Cardiac fibroblast (primary cell): ENCODE measurements around the gene MAN2B2.

Experiments
- DNase-seq, 2 donors: peaks; one replicate each; pipeline versions ENCODE4 v3.0.0 to v3.0.0-alpha.2; 2010; ENCODE audit warnings: low read depth in 2 of 2
- H3K4me3 ChIP-seq, 2 donors: replicated peaks in 1 of 2; 1 replicate in 1 of 2; 2 replicates in 1 of 2; pipeline ENCODE4 v1.5.1; 2011; ENCODE audit warnings: low read depth in 2 of 2, low read length in 2 of 2, mild to moderate bottlenecking in 2 of 2, moderate library complexity in 1 of 2
- CTCF ChIP-seq: IDR thresholded peaks from one replicate; pipeline ENCODE4 v1.5.1; 2011; ENCODE audit warnings: low read depth, mild to moderate bottlenecking, low read length, inconsistent platforms

Gene MAN2B2

GRCh38 chr4:6612961-6613675 is 38.1 kb downstream of the MAN2B2 start:
- H3K4me3 ChIP-seq, result no peak overlapping the region

GRCh38 chr4:6613676-6614651 is 39.0 kb downstream of the MAN2B2 start:
- no peak overlapping the region for H3K4me3 ChIP-seq
- TF ChIP-seq CTCF, result no peak
- no peak for DNase-seq

More at GRCh38 chr4:6612961-6613675, 38.1 kb downstream of the MAN2B2 start:
- TF ChIP-seq CTCF, result no peak
- no peak for DNase-seq

- TF ChIP-seq CTCF, result no peak
- no peak for DNase-seq
- no peak overlapping the region for H3K4me3 ChIP-seq
Measured at GRCh38 chr4:6614701-6615230, 39.8 kb downstream of the MAN2B2 start.

GRCh38 chr4:6616087-6616995 is 41.4 kb downstream of the MAN2B2 start:
- TF ChIP-seq CTCF, result no peak
- H3K4me3 ChIP-seq, result no peak overlapping the region
- no peak for DNase-seq

DNA sequence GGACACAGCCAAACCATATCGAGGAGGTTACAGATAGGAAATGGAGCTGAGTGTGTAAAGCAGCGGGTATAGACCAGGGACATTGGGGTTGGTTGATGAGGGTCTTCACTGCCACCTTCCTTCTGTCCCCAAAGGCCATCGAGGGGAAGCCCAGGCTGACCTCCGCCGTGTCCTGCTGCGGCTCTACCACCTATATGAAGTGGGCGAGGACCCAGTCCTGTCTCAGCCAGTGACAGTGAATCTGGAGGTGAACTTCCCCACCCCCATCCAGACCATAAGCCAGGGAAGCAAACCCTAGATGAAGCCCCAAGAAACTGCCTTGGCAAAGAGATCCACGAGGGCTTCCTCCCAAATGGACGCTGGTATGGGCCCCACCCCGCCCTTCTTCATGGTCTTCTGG is 42.3 kb downstream of the MAN2B2 start:
- no peak for DNase-seq
- no peak overlapping the region for H3K4me3 ChIP-seq
- TF ChIP-seq CTCF, result no peak

- no peak for DNase-seq
- no peak overlapping the region for H3K4me3 ChIP-seq
- no peak for TF ChIP-seq CTCF
Measured at GRCh38 chr4:6618386-6619115, 43.6 kb downstream of the MAN2B2 start.
